ENCODE measurements around the gene ZNF213. TPM values are rescaled to one million over a fixed set of nuclear protein-coding genes. Genes with fewer than 3 reads are reported as not detected.
"Not testable (repeated sequence)": the region's sequence is repeated elsewhere in the genome, so short reads cannot be mapped to it uniquely, and the experiment has no call there.

The ZNF213 gene
- polyA plus RNA-seq, 4 donors: 10.3 to 15.8 (median 11.4) TPM

- no peak for DNase-seq (ENCODE audit: low read depth in 4 of 4, low spot score in 3 of 4)
These were observed 30.4 kb downstream of the ZNF213 start for GRCh38 chr16:3165111-3165822.

GRCh38 chr16:3166505-3166886 lies 31.7 kb downstream of the ZNF213 start:
- no peak for DNase-seq (ENCODE audit: low read depth in 4 of 4, low spot score in 3 of 4)

- DNase-seq (ENCODE audit: low read depth in 4 of 4, low spot score in 3 of 4): not testable (repeated sequence)
These were observed 33.9 kb downstream of the ZNF213 start for GRCh38 chr16:3168729-3169128.

DNA sequence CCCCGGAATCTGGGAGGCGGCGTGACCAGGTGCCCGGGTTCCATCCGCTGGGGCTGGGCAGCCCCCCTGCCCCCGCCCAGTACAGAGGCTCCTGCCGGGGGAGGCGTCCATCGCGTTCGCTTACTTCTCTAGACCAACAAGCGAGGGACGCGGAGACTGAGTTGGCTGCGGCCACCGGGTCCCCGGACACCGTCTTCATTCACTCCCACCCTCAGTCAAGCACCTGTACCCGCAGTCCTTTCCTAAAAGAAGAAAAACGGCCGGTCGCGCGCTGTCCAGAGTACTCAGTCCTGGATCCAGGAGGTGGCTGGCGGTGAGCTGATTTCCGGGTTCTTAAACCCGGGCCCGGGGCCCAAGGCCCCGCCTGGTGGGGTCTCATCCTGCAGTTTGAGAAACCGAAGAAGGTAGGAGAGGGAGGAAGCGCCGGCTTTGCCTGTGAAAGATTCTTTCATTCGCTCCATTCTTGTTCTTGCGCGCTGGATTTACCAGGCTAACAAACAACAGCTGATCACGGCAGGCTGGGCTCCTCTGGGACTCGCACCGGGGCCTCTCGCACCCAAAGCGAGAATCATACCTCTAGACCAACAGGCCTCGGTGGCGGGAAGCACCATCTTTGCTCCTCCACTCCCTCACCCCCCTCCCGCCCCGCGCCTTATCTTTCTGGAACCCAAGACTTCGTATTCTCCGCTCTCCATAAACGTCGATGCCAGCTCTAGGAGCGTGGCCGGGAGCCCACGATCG lies 35.8 kb downstream of the ZNF213 start:
- DNase-seq (ENCODE audit: low read depth in 4 of 4, low spot score in 3 of 4): no peak

DNA sequence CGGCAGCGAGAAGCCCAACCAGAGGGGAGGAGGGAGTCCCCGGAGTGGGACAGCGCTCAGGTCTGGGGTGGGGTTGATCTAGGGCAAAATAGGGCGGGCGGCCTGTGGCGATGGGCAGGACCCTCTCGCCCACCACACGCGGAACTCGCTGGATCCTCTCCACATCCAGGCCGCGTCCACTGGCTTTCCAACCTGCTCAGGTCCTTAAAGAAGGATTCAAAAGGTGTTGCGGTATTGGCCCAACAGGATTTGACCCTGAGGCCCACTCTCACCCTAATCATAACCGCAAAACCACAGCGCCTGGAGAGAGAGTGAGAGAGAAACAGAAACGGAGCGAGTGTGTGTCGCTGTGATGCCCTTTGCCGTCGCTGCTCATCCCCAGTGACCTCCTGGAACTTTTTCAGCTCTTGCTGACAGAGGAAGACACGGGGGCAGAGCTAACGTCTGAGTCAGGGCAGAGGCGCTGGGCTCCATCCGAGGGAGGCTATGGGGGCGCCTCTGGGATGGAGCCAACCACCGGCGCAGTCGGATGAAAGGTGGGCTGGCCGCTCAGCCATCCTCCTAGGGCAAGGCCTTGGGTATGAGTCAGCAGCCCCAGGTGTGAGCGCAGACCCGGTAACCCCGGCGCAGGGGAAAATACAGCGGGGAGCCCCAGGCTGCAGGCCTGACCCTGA lies 36.5 kb downstream of the ZNF213 start:
- DNase-seq (ENCODE audit: low read depth in 4 of 4, low spot score in 3 of 4): no peak

GRCh38 chr16:3171855-3172593 lies 37.2 kb downstream of the ZNF213 start:
- no peak for DNase-seq (ENCODE audit: low read depth in 4 of 4, low spot score in 3 of 4)

DNA sequence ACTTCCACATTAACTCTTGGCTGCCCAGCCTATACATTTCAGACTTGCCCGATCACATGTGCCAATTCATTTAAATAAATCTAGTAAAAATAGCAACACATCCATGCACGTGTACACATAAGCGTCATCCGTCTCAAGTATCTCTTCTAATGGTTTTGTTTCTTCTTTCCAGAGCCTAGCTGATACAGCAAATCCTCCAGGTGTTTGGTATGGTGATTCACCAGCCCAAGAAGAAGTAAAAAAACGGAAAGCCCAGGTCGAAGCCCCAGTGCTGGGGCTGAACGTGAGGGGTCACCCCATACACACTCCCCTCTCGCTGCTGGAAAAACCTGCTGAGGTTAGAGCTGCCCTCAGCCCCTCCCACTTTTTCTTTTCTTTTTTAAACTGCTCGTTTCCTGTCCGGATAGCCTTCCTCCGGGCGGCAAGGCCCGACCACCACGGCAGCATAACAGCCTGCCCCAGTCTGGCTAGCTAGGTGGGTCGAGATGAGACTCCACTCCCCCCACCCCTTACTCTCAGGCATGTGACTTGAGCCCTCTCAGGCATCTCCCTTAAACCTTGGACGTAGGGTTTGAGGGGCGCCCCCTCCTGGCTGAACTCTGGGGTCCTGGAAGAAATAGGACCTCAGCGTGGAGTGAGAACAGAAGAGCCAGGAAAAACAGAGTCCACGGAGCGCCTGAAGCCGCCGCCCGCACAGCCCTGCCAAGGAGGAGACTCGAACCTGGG lies 39.2 kb downstream of the ZNF213 start:
- no peak for DNase-seq (ENCODE audit: low read depth in 4 of 4, low spot score in 3 of 4)

- DNase-seq (ENCODE audit: low read depth in 4 of 4, low spot score in 3 of 4): no peak
These were observed 39.9 kb downstream of the ZNF213 start for GRCh38 chr16:3174618-3175148.

DNA sequence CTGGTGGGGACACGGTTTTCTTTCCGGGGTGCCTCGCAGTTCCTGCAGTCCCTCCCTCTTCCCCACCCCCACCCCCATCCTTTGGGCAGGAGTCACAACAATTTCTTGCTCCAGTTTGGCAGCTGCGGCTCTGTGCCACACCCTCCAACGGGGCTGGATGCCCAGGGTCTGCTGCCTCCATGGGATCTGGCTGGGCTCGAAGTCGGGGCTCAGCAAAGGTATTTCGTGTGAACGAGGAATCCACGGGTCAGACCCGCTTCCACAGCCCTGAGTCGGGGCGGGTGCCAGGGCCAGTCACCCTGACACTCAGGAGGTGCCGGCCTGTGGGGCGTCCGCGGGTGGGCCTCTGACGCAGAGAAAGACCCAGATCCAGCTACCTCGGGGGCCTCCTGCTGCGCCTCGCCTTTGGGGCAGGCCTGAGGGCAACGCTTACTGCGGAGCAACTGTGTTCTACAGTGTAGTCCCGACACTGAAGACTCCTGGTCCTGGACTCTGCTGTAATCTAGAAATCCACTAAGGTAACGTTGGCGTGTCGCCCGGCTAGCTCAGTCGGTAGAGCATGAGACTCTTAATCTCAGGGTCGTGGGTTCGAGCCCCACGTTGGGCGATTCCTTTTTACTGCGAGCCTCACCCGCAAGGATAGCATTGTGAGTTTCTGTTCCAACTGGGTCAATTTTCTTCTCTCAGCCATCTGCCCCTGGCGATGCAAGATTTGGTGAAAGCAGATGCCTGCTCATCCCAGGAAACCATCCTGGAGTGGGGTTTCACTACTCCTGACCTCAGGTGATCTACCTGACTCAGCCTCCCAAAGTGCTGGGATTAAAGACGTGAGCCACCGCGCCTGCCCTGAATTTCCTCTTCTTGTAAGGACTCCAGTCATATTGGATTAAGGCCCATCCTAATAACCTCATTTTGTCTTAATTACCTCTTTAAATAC lies 40.6 kb downstream of the ZNF213 start:
- DNase-seq (ENCODE audit: low read depth in 4 of 4, low spot score in 3 of 4): no peak

DNA sequence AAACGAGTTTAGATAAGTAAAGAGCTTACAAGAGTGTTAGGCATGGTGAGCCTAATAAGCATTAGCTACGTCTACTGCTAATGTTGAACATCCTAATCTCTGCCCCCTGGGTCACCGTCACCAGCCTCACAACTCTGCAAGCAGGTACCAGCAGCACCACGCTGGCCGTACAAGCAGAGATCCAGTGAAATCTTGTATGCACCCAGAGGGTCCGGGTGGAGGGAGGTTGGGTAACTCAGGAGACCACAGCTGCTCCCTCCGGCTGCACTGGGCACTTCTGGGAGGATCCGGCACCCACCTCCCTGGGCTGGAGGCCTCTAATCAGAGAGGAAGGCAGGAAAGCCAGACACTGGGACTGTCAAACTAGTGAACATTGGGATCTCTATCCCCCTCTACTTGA lies 44.8 kb downstream of the ZNF213 start:
- no peak for DNase-seq (ENCODE audit: low read depth in 4 of 4, low spot score in 3 of 4)

GRCh38 chr16:3180445-3180878 lies 45.6 kb downstream of the ZNF213 start:
- DNase-seq (ENCODE audit: low read depth in 4 of 4, low spot score in 3 of 4): no peak

- DNase-seq (ENCODE audit: low read depth in 4 of 4, low spot score in 3 of 4): not testable (repeated sequence)
These were observed 47.4 kb downstream of the ZNF213 start for GRCh38 chr16:3182293-3182607.

GRCh38 chr16:3182608-3183444 lies 48.0 kb downstream of the ZNF213 start:
- no peak for DNase-seq (ENCODE audit: low read depth in 4 of 4, low spot score in 3 of 4)

DNA sequence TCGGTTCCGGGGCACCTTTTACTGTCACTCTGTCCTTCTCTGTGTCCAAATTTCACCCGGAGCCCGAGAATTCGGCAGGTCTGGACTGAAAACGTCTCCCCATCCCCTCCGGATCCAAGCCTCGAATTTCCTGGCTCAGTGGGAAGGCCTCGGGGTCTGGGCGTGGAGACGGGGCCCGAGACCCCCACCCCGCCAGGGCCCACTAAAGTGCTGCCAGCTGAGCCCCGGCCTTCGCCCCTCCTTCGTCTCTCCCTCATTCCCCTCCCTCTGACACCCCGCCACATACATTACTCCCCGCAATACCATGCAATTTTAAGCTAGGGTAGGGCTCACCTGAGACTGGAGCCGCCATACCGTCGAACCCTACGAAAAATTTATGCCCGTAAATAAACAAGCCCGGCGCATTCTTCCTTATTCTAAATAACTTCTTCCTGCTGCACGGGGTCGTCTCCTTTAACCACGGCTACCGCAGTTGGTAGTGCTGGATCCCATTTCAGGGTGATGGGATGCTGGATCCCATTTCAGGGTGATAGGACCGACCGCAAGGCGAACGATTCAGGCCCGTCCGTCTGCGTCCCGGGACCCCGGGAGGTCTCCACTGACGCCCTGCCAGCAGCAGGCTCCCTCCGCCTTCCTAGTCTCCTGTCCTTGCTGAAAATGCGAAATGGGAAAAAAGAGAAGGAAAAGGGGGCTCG lies 48.8 kb downstream of the ZNF213 start:
- no peak for DNase-seq (ENCODE audit: low read depth in 4 of 4, low spot score in 3 of 4)

DNA sequence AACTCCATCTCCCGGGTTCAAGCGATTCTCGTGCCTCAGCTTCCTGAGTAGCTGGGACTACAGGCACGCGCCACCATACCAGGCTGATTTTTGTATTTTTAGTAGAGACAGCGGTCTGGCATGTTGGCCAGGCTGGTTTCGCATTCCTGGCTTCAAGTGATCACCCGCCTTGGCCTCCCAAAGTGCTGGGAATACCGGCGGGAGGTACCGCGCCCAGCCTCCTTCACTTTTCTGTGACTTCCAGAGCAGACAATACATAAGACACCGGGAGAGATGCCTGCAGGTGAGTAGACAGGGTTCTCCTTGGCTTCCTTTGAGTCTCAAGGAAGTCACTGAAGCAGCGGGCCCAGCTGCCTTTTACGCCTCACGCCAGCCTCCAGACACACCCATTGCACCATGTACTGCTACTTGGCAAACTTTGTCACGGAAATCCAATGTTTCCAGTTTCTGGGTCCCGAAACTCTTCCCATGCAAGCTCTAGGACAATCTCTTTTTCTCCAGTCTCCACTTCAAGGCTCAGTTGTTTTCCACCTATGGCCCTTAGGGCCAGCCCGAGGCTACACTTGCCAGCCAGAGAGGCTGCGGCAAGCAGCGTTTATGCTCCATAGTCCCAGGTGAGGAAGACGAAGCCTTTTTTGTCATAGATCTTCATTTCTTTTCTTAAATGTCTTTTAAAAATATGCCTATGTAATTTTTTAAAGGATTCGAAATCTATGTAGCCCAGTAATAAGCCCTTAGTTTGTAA lies 52.3 kb downstream of the ZNF213 start:
- DNase-seq (ENCODE audit: low read depth in 4 of 4, low spot score in 3 of 4): no peak

DNA sequence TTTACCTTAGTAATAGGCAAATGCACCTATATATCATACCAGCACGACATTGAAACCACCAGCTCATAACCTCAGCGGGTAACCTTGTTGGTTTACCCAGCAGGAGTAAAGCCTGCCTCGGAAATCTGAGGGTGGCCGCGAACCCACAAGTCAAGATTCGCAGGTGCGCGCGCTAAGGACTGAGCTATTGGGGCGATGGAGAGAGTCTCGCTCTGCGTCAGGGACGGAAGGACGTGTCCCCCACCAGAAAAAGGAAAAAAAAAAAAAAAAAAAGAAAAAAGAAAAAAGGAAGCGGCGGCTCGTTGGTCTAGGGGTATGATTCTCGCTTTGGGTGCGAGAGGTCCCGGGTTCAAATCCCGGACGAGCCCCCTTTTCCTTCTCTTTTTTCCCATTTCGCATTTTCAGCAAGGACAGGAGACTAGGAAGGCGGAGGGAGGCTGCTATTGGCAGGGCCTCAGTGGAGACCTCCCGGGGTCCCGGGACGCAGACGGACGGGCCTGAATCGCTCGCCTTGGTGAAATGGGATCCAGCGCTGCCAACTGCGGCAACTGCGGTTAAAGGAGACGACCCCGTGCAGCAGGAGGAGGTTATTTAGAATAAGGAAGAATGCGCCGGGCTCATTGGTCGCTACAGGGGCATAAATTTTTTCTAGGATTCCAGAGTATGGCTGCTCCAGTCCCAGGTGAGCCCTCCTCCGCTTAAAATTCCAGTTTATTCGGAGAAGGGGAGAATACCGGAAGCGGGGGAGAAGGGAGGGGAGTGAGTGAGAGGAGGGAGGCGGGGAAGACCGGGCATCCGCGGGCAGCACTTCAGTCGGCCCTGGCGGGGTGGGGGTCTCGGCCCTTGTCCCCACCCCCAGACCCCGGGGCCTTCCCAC lies 53.2 kb downstream of the ZNF213 start, which contains the start of gene OR1F1:
Gene OR1F1 (plus strand): TSS at position 407 of the 877 bp plus-strand sequence.
- DNase-seq (ENCODE audit: low read depth in 4 of 4, low spot score in 3 of 4): no peak
